DMS79 (cell line): Measurements from ENCODE around the gene SCYL1.
A peak's percentile ranks its signal among the peaks of the same experiment; 100 is the strongest.

ENCODE experiments used
- DNase-seq: peaks from one replicate; lab custom pipeline; 2025; lab: John Stamatoyannopoulos, UW

Gene SCYL1

DNA sequence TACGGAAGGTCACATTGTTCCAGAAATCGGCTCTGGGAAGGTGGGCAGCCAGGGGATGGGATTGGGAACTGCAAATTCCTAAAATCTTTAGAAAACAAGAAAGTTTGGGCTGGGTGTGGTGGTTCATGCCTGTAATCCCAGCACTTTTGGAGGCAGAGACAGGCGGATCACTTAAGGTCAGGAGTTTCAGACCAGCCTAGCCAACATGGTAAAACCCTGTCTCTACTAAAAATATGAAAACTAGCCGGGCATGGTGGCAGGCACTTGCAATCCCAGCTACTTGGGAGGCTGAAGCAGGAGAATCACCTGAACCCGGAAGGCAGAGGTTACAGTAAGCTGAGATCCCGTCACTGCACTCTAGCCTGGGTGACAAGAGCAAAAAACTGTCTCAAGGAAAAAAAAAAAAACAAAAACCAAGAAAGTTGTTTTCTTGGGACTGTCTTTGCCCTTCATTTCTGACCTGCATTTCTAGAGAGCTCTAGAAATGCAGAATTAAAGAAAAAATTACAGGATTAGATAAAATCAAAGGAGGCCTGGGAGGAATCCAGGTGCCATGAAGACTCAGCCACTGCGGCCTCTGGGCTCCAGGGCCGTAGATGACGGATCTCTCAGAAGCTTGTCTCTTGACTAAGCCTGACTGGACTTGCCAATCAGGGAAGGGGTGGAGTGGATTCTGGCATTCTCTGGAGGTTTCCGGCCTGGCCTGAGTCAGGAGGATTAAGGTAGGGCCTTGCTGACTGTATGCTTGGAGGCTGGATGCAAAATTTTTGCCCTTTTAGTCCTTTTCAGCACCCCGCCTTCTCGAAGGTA lies 31.3 kb upstream of the SCYL1 start:
- no peak for DNase-seq

GRCh38 chr11:65496304-65497140 lies 28.4 kb upstream of the SCYL1 start:
- DNase-seq = no peak

- peak; percentile 99 for DNase-seq
Observed at GRCh38 chr11:65497141-65498041, 27.5 kb upstream of the SCYL1 start.

GRCh38 chr11:65498042-65498726 lies 26.7 kb upstream of the SCYL1 start:
- peak; percentile 75 for DNase-seq

DNA sequence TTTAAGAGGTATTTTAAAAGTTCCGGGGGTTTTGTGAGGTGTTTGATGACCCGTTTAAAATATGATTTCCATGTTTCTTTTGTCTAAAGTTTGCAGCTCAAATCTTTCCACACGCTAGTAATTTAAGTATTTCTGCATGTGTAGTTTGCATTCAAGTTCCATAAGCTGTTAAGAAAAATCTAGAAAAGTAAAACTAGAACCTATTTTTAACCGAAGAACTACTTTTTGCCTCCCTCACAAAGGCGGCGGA lies 26.2 kb upstream of the SCYL1 start:
- no peak for DNase-seq

DNA sequence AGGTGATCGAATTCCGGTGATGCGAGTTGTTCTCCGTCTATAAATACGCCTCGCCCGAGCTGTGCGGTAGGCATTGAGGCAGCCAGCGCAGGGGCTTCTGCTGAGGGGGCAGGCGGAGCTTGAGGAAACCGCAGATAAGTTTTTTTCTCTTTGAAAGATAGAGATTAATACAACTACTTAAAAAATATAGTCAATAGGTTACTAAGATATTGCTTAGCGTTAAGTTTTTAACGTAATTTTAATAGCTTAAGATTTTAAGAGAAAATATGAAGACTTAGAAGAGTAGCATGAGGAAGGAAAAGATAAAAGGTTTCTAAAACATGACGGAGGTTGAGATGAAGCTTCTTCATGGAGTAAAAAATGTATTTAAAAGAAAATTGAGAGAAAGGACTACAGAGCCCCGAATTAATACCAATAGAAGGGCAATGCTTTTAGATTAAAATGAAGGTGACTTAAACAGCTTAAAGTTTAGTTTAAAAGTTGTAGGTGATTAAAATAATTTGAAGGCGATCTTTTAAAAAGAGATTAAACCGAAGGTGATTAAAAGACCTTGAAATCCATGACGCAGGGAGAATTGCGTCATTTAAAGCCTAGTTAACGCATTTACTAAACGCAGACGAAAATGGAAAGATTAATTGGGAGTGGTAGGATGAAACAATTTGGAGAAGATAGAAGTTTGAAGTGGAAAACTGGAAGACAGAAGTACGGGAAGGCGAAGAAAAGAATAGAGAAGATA lies 25.7 kb upstream of the SCYL1 start, which contains the start of gene MALAT1:
Gene MALAT1, plus strand, starts transcription at position 69 of the 736 bp plus-strand sequence.
- DNase-seq = peak; percentile 80

DNA sequence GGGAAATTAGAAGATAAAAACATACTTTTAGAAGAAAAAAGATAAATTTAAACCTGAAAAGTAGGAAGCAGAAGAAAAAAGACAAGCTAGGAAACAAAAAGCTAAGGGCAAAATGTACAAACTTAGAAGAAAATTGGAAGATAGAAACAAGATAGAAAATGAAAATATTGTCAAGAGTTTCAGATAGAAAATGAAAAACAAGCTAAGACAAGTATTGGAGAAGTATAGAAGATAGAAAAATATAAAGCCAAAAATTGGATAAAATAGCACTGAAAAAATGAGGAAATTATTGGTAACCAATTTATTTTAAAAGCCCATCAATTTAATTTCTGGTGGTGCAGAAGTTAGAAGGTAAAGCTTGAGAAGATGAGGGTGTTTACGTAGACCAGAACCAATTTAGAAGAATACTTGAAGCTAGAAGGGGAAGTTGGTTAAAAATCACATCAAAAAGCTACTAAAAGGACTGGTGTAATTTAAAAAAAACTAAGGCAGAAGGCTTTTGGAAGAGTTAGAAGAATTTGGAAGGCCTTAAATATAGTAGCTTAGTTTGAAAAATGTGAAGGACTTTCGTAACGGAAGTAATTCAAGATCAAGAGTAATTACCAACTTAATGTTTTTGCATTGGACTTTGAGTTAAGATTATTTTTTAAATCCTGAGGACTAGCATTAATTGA lies 25.0 kb upstream of the SCYL1 start:
- no peak for DNase-seq

DNA sequence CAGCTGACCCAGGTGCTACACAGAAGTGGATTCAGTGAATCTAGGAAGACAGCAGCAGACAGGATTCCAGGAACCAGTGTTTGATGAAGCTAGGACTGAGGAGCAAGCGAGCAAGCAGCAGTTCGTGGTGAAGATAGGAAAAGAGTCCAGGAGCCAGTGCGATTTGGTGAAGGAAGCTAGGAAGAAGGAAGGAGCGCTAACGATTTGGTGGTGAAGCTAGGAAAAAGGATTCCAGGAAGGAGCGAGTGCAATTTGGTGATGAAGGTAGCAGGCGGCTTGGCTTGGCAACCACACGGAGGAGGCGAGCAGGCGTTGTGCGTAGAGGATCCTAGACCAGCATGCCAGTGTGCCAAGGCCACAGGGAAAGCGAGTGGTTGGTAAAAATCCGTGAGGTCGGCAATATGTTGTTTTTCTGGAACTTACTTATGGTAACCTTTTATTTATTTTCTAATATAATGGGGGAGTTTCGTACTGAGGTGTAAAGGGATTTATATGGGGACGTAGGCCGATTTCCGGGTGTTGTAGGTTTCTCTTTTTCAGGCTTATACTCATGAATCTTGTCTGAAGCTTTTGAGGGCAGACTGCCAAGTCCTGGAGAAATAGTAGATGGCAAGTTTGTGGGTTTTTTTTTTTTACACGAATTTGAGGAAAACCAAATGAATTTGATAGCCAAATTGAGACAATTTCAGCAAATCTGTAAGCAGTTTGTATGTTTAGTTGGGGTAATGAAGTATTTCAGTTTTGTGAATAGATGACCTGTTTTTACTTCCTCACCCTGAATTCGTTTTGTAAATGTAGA lies 24.3 kb upstream of the SCYL1 start:
- DNase-seq = no peak

DNA sequence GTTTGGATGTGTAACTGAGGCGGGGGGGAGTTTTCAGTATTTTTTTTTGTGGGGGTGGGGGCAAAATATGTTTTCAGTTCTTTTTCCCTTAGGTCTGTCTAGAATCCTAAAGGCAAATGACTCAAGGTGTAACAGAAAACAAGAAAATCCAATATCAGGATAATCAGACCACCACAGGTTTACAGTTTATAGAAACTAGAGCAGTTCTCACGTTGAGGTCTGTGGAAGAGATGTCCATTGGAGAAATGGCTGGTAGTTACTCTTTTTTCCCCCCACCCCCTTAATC lies 23.8 kb upstream of the SCYL1 start:
- no peak for DNase-seq

DNA sequence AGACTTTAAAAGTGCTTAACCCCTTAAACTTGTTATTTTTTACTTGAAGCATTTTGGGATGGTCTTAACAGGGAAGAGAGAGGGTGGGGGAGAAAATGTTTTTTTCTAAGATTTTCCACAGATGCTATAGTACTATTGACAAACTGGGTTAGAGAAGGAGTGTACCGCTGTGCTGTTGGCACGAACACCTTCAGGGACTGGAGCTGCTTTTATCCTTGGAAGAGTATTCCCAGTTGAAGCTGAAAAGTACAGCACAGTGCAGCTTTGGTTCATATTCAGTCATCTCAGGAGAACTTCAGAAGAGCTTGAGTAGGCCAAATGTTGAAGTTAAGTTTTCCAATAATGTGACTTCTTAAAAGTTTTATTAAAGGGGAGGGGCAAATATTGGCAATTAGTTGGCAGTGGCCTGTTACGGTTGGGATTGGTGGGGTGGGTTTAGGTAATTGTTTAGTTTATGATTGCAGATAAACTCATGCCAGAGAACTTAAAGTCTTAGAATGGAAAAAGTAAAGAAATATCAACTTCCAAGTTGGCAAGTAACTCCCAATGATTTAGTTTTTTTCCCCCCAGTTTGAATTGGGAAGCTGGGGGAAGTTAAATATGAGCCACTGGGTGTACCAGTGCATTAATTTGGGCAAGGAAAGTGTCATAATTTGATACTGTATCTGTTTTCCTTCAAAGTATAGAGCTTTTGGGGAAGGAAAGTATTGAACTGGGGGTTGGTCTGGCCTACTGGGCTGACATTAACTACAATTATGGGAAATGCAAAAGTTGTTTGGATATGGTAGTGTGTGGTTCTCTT lies 23.2 kb upstream of the SCYL1 start:
- DNase-seq = no peak

- no peak for DNase-seq
Observed at GRCh38 chr11:65502274-65502554, 22.7 kb upstream of the SCYL1 start.

- no peak for DNase-seq
Observed at GRCh38 chr11:65502555-65503367, 22.1 kb upstream of the SCYL1 start.

DNA sequence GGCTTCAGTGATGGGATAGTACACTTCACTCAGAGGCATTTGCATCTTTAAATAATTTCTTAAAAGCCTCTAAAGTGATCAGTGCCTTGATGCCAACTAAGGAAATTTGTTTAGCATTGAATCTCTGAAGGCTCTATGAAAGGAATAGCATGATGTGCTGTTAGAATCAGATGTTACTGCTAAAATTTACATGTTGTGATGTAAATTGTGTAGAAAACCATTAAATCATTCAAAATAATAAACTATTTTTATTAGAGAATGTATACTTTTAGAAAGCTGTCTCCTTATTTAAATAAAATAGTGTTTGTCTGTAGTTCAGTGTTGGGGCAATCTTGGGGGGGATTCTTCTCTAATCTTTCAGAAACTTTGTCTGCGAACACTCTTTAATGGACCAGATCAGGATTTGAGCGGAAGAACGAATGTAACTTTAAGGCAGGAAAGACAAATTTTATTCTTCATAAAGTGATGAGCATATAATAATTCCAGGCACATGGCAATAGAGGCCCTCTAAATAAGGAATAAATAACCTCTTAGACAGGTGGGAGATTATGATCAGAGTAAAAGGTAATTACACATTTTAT lies 21.4 kb upstream of the SCYL1 start:
- DNase-seq = no peak

DNA sequence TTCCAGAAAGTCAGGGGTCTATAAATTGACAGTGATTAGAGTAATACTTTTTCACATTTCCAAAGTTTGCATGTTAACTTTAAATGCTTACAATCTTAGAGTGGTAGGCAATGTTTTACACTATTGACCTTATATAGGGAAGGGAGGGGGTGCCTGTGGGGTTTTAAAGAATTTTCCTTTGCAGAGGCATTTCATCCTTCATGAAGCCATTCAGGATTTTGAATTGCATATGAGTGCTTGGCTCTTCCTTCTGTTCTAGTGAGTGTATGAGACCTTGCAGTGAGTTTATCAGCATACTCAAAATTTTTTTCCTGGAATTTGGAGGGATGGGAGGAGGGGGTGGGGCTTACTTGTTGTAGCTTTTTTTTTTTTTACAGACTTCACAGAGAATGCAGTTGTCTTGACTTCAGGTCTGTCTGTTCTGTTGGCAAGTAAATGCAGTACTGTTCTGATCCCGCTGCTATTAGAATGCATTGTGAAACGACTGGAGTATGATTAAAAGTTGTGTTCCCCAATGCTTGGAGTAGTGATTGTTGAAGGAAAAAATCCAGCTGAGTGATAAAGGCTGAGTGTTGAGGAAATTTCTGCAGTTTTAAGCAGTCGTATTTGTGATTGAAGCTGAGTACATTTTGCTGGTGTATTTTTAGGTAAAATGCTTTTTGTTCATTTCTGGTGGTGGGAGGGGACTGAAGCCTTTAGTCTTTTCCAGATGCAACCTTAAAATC lies 20.8 kb upstream of the SCYL1 start:
- no peak for DNase-seq

GRCh38 chr11:65504674-65505465 lies 20.0 kb upstream of the SCYL1 start:
- DNase-seq = no peak

DNA sequence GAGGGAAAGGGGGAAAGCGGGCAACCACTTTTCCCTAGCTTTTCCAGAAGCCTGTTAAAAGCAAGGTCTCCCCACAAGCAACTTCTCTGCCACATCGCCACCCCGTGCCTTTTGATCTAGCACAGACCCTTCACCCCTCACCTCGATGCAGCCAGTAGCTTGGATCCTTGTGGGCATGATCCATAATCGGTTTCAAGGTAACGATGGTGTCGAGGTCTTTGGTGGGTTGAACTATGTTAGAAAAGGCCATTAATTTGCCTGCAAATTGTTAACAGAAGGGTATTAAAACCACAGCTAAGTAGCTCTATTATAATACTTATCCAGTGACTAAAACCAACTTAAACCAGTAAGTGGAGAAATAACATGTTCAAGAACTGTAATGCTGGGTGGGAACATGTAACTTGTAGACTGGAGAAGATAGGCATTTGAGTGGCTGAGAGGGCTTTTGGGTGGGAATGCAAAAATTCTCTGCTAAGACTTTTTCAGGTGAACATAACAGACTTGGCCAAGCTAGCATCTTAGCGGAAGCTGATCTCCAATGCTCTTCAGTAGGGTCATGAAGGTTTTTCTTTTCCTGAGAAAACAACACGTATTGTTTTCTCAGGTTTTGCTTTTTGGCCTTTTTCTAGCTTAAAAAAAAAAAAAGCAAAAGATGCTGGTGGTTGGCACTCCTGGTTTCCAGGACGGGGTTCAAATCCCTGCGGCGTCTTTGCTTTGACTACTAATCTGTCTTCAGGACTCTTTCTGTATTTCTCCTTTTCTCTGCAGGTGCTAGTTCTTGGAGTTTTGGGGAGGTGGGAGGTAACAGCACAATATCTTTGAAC lies 19.2 kb upstream of the SCYL1 start:
- DNase-seq = no peak
